HepG2 (cell line): Measurements from ENCODE around the gene THY1.

Source experiments
- EZH2 ChIP-seq: conservative IDR thresholded peaks from 2 replicates; pipeline ENCODE4 v1.6.1; 2012; ENCODE audit warnings: mild to moderate bottlenecking, low read depth, low read length, moderate library complexity
- FOXK2 ChIP-seq: fragments of 450-650 bp; IDR thresholded peaks from 2 replicates; pipeline ENCODE4 v1.6.1; 2016
- KLF16 ChIP-seq, 2 experiments: sonication (generic) in 1 of 2; formaldehyde crosslinking in 1 of 2; IDR thresholded peaks; 2 replicates each; pipeline versions ENCODE4 v1.6.1 to v1.8.0; 2016 to 2023; ENCODE audit warnings: missing genetic modification reagents in 2 of 2, missing compliant biosample characterization in 1 of 2
- MAFK ChIP-seq, 2 experiments: IDR thresholded peaks in 1 of 2; conservative IDR thresholded peaks in 1 of 2; 2 replicates each; pipeline ENCODE4 v1.6.1; 2011; ENCODE audit warnings: improper control_type of control experiment in 2 of 2, low read length in 2 of 2
- TBL1XR1 ChIP-seq: fragments of 150-350 bp; IDR thresholded peaks from 2 replicates; pipeline ENCODE4 v1.6.1; 2014; ENCODE audit warnings: borderline replicate concordance, low read length; ENCODE audit not compliant: partially characterized antibody
- ZBTB8A ChIP-seq: sonication (generic); formaldehyde crosslinking; IDR thresholded peaks from 2 replicates; pipeline ENCODE4 v1.4.0; 2020; ENCODE audit warnings: mild to moderate bottlenecking, low read depth, missing genetic modification reagents, borderline replicate concordance
- ZNF138 ChIP-seq: sonication (generic); formaldehyde crosslinking; IDR thresholded peaks from 2 replicates; pipeline ENCODE4 v1.5.0; 2020; ENCODE audit warnings: mild to moderate bottlenecking, low read depth, missing genetic modification reagents
- ZSCAN29 ChIP-seq: sonication (generic); formaldehyde crosslinking; conservative IDR thresholded peaks from 2 replicates; pipeline ENCODE4 v1.4.0; 2020; ENCODE audit warnings: mild to moderate bottlenecking, missing genetic modification reagents
- TF ChIP-seq, protein P1 (sequence below): sonication (generic); formaldehyde crosslinking; conservative IDR thresholded peaks from 2 replicates; pipeline ENCODE4 v1.4.0; 2020; ENCODE audit warnings: missing genetic modification reagents
- TF ChIP-seq, protein P2 (sequence below): IDR thresholded peaks from 2 replicates; pipeline ENCODE4 v1.6.1; 2012; ENCODE audit warnings: inconsistent platforms
- TF ChIP-seq, protein P3 (sequence below): sonication (generic); formaldehyde crosslinking; IDR thresholded peaks from 2 replicates; pipeline ENCODE4 v1.5.0; 2020; ENCODE audit warnings: mild to moderate bottlenecking, missing genetic modification reagents, moderate library complexity
- TF ChIP-seq, protein P4 (sequence below): sonication (generic); formaldehyde crosslinking; IDR thresholded peaks from 2 replicates; pipeline ENCODE4 v1.9.0; 2021; ENCODE audit warnings: missing genetic modification reagents, borderline replicate concordance

DNA sequence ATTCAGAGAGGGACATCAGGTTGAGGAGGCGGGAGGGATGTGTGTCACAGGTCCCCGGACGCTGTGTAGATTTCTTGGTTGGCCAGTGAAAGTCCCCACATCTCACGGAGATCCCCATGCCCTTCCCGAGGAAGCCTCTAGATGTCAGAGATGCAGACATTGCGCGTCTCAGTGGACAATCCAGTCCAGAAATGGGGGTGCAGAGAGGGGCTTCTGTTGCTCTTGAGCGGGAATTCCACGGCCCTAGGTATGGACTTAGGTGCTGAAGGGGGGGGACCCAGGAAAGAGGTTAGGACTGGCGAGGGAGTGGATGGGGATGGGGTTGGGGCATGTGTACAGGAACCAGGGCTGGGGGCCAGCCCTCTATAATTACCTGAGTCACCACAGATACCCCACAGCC lies 7.0 kb downstream of the THY1 start:
- TF ChIP-seq KLF16 (CRISPR knock-in tag; IDR thresholded peaks at IDR 0.05) = no peak
- TF ChIP-seq ZSCAN29 (CRISPR knock-in tag) = no peak
- TF ChIP-seq, protein P1, sequence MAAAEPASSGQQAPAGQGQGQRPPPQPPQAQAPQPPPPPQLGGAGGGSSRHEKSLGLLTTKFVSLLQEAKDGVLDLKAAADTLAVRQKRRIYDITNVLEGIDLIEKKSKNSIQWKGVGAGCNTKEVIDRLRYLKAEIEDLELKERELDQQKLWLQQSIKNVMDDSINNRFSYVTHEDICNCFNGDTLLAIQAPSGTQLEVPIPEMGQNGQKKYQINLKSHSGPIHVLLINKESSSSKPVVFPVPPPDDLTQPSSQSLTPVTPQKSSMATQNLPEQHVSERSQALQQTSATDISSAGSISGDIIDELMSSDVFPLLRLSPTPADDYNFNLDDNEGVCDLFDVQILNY (CRISPR knock-in tag) = no peak
- TF ChIP-seq FOXK2 = no peak
- TF ChIP-seq, protein P2, sequence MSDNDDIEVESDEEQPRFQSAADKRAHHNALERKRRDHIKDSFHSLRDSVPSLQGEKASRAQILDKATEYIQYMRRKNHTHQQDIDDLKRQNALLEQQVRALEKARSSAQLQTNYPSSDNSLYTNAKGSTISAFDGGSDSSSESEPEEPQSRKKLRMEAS = no peak
- no peak for TF ChIP-seq ZBTB8A (CRISPR knock-in tag)
- TF ChIP-seq, protein P3, sequence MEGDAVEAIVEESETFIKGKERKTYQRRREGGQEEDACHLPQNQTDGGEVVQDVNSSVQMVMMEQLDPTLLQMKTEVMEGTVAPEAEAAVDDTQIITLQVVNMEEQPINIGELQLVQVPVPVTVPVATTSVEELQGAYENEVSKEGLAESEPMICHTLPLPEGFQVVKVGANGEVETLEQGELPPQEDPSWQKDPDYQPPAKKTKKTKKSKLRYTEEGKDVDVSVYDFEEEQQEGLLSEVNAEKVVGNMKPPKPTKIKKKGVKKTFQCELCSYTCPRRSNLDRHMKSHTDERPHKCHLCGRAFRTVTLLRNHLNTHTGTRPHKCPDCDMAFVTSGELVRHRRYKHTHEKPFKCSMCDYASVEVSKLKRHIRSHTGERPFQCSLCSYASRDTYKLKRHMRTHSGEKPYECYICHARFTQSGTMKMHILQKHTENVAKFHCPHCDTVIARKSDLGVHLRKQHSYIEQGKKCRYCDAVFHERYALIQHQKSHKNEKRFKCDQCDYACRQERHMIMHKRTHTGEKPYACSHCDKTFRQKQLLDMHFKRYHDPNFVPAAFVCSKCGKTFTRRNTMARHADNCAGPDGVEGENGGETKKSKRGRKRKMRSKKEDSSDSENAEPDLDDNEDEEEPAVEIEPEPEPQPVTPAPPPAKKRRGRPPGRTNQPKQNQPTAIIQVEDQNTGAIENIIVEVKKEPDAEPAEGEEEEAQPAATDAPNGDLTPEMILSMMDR (CRISPR knock-in tag) = no peak
- no peak for TF ChIP-seq EZH2
- no peak for TF ChIP-seq TBL1XR1
- no peak for TF ChIP-seq ZNF138
- no peak for TF ChIP-seq MAFK (conservative IDR thresholded peaks at IDR 0.05 in 1 of 2, IDR thresholded peaks at IDR 0.05 in 1 of 2; ENCODE audit: low read length in 2 of 2)
- TF ChIP-seq, protein P4, sequence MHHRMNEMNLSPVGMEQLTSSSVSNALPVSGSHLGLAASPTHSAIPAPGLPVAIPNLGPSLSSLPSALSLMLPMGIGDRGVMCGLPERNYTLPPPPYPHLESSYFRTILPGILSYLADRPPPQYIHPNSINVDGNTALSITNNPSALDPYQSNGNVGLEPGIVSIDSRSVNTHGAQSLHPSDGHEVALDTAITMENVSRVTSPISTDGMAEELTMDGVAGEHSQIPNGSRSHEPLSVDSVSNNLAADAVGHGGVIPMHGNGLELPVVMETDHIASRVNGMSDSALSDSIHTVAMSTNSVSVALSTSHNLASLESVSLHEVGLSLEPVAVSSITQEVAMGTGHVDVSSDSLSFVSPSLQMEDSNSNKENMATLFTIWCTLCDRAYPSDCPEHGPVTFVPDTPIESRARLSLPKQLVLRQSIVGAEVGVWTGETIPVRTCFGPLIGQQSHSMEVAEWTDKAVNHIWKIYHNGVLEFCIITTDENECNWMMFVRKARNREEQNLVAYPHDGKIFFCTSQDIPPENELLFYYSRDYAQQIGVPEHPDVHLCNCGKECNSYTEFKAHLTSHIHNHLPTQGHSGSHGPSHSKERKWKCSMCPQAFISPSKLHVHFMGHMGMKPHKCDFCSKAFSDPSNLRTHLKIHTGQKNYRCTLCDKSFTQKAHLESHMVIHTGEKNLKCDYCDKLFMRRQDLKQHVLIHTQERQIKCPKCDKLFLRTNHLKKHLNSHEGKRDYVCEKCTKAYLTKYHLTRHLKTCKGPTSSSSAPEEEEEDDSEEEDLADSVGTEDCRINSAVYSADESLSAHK (CRISPR knock-in tag) = no peak
